AG09309 (cell line): ENCODE results near the gene AOPEP.

Source experiments
- DNase-seq: peaks from one replicate; pipeline ENCODE4 v3.0.0-alpha.2; 2010; ENCODE audit warnings: low read depth
- H3K4me3 ChIP-seq: 2 replicates; pipeline ENCODE4 v1.5.1; 2011; ENCODE audit warnings: mild to moderate bottlenecking, low read depth, low read length, moderate library complexity; ENCODE audit not compliant: control insufficient read depth
- CTCF ChIP-seq: IDR thresholded peaks from 2 replicates; pipeline ENCODE4 v1.5.1; 2011; ENCODE audit warnings: mild to moderate bottlenecking, low read depth, low read length, inconsistent platforms; ENCODE audit not compliant: insufficient read depth, control insufficient read depth; ENCODE audit errors: missing control alignments

Gene AOPEP

GRCh38 chr9:95078511-95078910 is 352.0 kb downstream of the AOPEP start:
- no peak for TF ChIP-seq CTCF
- no peak overlapping the region for H3K4me3 ChIP-seq
- no peak for DNase-seq

GRCh38 chr9:95078939-95079338 is 352.4 kb downstream of the AOPEP start:
- peak; percentile 11 for TF ChIP-seq CTCF
- no peak overlapping the region for H3K4me3 ChIP-seq
- no peak for DNase-seq

GRCh38 chr9:95079461-95079860 is 353.0 kb downstream of the AOPEP start:
- no peak overlapping the region for H3K4me3 ChIP-seq
- no peak for DNase-seq
- TF ChIP-seq CTCF, result no peak

GRCh38 chr9:95080961-95081647 is 354.6 kb downstream of the AOPEP start:
- TF ChIP-seq CTCF, result no peak
- H3K4me3 ChIP-seq, result no peak overlapping the region
- no peak for DNase-seq

GRCh38 chr9:95081998-95082397 is 355.5 kb downstream of the AOPEP start:
- TF ChIP-seq CTCF, result no peak
- no peak for DNase-seq
- H3K4me3 ChIP-seq, result no peak overlapping the region

GRCh38 chr9:95082401-95083084 is 356.0 kb downstream of the AOPEP start:
- no peak overlapping the region for H3K4me3 ChIP-seq
- TF ChIP-seq CTCF, result no peak

More at GRCh38 chr9:95082401-95083084, 356.0 kb downstream of the AOPEP start:
- DNase-seq, result no peak
